ENCODE results near the gene TBX5. TPM values are rescaled to one million over a fixed set of nuclear protein-coding genes. Genes with fewer than 3 reads are reported as not detected.

TBX5 gene
- total RNA-seq, 1 donor from 2014 or later: not detected

DNA sequence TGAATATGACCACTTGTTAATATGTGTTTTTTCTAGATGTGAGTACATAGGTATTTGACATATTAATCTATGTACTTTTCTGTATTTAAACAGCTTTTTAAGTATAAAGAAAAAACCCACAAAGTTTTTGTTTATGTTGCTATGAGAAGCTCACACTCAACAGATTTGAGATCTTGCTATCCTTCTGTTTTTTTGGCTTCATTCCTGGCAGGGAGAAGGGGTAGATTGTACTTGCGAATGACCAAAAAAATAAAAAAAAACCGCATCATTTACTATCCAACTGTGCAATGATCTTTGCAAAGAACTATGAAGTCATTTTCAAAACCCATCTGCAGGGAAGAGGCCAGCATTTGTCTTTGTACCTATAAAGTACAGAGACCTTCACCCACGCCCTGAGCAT is 28.4 kb upstream of the TBX5 start:
- intact Hi-C loops (cut with micrococcal nuclease): no loop called here

DNA sequence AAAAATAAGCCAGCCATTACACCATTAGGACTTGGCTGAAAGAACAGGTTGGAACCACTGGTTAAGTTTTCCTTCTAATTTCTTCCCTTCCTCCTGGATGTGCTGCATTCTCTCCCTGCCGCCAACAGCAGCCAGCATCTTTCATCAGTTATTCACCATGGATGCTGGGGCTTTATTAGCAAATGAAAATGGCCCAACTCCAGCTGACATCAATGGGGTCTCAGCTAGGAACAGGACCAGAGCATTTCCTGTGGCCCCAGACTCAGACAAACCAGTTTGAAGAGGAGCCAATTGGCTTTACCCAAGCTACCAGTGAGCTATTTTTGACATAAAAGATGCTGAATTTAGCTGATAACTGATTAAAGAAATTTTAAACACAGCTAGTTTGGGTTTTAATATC is 26.0 kb upstream of the TBX5 start:
- intact Hi-C loops (cut with micrococcal nuclease): no loop called here

- intact Hi-C loops (cut with micrococcal nuclease): no loop called here
Measured at GRCh38 chr12:114430306-114430705, 24.4 kb upstream of the TBX5 start.

DNA sequence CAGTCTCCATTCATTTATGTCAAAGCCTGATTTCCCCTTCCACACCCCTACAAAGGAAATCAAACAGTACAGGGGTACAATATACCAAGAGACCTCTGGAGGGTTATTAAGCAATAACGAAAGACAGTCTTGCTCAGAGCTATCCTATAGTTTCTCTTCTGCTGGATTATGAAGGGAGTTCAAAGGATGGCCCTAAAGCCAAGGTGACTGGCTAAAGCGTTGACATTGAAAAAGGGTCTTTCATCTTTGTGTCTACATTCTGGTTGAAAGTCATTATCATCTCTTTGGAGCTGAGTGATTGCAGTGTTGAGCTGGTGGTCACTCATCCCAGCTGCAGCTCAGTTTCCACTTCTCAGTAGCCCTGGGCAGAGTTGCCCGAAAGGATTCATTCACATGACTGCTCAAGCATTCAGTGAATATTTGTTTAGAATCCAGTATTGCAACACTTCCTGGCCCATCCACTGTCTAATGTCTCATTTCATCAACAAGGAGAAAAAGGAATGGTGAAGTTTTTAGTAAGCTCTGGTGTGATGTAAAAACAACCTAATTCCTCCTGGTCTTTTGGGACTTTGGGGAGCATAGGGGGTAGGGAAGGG is 19.2 kb upstream of the TBX5 start:
- intact Hi-C loops (cut with micrococcal nuclease): no loop called here

- intact Hi-C loops (cut with micrococcal nuclease): no loop called here
Measured at GRCh38 chr12:114420944-114421335, 15.0 kb upstream of the TBX5 start.

GRCh38 chr12:114420182-114420943 is 14.4 kb upstream of the TBX5 start:
- intact Hi-C loops (cut with micrococcal nuclease): no loop called here

- intact Hi-C loops (cut with micrococcal nuclease): no loop called here
Measured at GRCh38 chr12:114416028-114416427, 10.1 kb upstream of the TBX5 start.

DNA sequence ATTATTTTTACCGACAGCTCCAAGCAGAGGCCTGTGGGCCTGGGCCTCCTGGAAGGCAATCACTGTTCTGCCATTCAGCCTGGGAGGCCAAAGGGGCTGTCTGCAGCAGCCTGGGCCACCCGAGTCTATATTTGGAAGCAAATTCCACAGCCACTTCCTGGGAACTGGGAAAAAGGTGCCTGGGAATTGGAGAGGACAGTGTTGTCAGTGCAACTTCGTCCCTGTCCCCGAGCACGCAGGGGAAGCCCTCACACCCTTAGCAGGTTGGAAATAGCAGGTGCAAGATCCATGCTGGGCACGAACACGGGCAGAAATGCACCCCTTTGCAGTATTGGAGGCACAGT is 9.6 kb upstream of the TBX5 start:
- intact Hi-C loops (cut with micrococcal nuclease): no loop called here

- intact Hi-C loops (cut with micrococcal nuclease): no loop called here
Measured at GRCh38 chr12:114414866-114415524, 9.1 kb upstream of the TBX5 start.

DNA sequence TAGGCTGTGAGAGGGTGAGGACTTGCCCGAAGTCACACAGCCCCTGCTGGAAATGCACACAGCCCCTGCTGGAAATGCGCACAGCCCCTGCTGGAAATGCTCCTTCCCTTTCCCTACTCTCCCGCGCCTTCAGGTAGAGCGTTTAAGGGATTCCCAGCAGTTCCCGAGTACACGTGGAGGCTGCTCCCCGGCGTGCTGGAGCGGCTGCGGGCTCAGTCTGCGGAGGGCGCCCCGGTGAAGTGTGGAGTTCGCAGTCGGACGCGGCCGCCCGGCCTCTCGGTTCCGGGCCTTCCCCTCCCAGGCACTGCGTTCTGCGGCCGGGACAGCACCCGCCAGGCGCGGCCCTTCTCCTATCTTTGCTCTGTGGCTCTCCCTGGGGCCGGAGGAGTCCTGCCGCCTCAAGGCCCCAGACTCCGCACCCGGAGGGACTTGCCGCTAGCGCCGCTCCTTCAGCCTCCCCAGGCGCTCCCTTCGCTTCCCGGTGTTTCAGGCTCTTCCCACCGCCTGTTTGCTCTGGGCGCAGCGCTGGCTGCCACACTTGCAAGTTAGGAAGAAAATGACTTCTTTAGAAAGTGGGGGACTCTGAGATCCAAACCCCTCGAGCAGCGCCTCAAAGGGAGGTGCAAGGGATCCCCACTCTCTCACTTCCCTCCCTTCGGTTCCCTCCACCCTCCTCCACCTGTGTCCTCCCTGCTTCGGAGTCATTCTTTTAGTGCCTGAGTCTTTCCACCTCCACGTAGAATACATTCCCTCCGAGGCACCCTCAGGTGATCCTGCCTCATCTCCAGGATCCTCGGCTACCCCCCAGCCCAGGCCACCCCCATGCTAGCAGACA is 8.3 kb upstream of the TBX5 start:
- intact Hi-C loops (cut with micrococcal nuclease): no loop called here

DNA sequence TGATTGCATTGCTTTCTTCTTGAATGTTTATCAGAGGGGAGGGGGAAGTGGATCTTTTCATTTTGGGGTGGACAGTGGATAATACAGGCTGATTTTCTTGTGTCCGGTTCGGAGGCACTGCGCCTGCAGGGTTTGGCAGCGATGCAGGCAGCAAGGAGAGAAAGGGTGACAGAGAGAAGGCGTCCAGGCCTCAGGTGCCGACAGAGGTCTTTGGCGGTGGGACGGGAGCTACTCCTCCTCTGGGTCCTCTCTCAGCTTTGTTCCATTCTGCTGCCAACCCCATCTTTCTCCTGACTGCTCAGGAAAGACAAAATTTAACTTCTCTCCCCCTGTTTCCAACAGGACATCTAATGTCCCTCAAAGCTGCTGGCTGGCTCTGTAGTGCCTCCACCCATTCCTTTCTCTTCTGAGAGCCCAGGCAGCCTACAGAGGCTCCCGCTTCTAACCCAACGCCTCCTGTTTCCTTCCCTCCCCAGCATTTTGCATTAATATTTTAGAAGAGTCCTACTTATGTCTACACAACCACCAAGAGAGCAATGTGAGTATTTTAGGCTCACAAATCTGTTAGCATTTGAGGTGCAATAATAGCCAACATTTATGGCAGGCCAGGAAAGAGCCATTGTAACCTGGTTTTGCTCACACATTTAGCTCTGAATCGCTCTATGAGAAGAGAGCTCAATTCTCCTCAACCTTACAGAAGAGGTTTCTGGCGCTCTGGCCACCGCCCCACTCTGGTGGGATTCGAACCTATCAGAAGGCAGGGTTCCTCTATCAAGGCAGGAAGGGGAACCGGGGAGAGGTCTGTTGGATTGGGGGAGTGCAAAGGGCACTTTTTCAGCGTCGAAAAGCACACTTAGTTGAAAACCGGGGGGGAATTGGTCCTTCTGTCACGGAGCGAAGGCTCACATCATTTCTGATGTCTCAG is 7.1 kb upstream of the TBX5 start:
- intact Hi-C loops (cut with micrococcal nuclease): no loop called here

DNA sequence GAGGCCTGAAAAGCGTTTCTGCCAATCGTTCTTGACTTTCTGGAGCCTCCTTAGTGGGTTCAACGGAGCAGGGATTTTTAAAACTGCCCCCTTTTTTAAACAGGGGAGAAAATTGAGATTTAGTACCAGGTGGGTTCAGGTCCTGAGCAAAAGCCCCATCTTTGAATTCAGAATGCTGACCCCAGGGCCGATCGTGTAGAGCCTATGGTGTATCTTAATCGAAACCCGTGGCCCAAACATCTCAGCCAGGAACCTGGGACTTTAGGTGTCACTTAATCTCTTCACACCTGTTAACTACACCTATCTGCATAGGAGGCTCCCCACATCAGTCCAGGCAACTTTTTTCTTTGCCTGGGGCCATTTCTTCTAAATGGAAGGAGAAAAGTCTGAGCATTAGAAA is 6.4 kb upstream of the TBX5 start:
- intact Hi-C loops (cut with micrococcal nuclease): no loop called here

GRCh38 chr12:114411071-114411837 is 5.3 kb upstream of the TBX5 start:
- intact Hi-C loops (cut with micrococcal nuclease): no loop called here

- intact Hi-C loops (cut with micrococcal nuclease): loop anchor here (5.0 kb wide), 1 partner anchor 277 kb away; no protein-coding TSS in a partner anchor
Measured at GRCh38 chr12:114409852-114410600, 4.1 kb upstream of the TBX5 start.

- intact Hi-C loops (cut with micrococcal nuclease): loop anchor here (5.0 kb wide), 1 partner anchor 278 kb away; no protein-coding TSS in a partner anchor
Measured at GRCh38 chr12:114408886-114409851, 3.2 kb upstream of the TBX5 start.

- intact Hi-C loops (cut with micrococcal nuclease): loop anchor here (5.0 kb wide), 1 partner anchor 279 kb away; no protein-coding TSS in a partner anchor
Measured at GRCh38 chr12:114408471-114408885, 2.5 kb upstream of the TBX5 start.

DNA sequence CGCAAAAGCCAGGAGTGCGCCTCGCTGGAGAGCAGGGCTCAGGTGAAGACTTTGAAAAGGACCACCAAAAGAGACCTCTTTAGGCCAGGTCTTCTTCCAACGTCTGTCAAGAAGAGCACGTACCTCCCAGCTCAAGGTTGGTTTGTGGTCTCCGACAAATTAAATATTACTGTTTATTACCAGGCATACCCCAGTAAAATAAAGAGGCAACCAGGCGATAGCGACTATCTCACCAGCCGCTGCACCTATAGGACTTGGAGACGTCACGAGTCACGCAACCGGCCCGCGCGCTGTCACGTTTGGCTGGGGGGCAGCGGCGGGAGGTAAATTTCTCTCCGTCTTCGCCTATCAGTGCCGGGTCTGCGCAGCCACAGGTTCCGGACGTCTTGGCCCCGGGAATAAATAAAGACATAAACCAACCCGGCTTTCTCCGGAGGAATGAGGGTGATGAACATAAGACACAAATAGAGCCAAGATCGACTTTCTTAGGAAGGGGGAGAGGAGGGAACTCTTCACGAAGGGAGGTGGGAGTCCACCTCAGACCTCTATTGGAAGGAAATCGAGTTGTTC is 2.0 kb upstream of the TBX5 start:
- intact Hi-C loops (cut with micrococcal nuclease): loop anchor here (5.0 kb wide), 1 partner anchor 279 kb away; no protein-coding TSS in a partner anchor

All from T-helper 2 cell treated with Interferon-gamma antibody and Interleukin-4, amounts not matched to agents 100 ng/mL and 5 ng/mL, for 36 hours (primary cell).